GM12864 (cell line): ENCODE measurements around the gene SERPINA3.

ENCODE experiments used
- DNase-seq: peaks from one replicate; pipeline ENCODE4 v3.0.0-alpha.2; 2011; ENCODE audit warnings: low read depth
- H3K4me3 ChIP-seq: 2 replicates; pipeline ENCODE4 v1.5.1; 2011; ENCODE audit warnings: mild to moderate bottlenecking, low read depth, low read length, control low read depth
- TF ChIP-seq, protein P1 (sequence below): IDR thresholded peaks from 2 replicates; pipeline ENCODE4 v1.5.1; 2011; ENCODE audit warnings: low read depth, mild to moderate bottlenecking, moderate library complexity, low read length, control low read depth, inconsistent platforms; ENCODE audit errors: missing control alignments

The SERPINA3 gene

DNA sequence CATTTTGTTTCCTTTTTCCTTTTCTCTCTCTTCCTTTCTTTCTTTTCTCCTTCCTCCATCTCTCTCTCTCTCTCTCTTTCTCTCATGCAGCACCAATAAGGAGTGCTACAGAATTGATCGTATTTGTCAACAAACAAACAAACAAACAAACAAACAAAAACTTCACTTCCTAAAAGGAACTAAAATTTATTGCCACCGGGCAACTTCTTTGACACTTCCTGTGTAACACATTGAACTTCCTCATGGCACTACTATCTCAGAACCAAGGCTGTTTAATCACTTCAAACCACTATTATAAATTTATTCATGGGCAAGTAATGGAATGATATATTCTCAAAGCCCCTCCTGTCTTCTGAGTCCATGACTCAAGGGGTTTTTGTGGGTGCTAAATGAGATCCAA, 51.3 kb downstream of the SERPINA3 start:
- TF ChIP-seq, protein P1, sequence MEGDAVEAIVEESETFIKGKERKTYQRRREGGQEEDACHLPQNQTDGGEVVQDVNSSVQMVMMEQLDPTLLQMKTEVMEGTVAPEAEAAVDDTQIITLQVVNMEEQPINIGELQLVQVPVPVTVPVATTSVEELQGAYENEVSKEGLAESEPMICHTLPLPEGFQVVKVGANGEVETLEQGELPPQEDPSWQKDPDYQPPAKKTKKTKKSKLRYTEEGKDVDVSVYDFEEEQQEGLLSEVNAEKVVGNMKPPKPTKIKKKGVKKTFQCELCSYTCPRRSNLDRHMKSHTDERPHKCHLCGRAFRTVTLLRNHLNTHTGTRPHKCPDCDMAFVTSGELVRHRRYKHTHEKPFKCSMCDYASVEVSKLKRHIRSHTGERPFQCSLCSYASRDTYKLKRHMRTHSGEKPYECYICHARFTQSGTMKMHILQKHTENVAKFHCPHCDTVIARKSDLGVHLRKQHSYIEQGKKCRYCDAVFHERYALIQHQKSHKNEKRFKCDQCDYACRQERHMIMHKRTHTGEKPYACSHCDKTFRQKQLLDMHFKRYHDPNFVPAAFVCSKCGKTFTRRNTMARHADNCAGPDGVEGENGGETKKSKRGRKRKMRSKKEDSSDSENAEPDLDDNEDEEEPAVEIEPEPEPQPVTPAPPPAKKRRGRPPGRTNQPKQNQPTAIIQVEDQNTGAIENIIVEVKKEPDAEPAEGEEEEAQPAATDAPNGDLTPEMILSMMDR = no peak
- no peak overlapping the region for H3K4me3 ChIP-seq
- no peak for DNase-seq

DNA sequence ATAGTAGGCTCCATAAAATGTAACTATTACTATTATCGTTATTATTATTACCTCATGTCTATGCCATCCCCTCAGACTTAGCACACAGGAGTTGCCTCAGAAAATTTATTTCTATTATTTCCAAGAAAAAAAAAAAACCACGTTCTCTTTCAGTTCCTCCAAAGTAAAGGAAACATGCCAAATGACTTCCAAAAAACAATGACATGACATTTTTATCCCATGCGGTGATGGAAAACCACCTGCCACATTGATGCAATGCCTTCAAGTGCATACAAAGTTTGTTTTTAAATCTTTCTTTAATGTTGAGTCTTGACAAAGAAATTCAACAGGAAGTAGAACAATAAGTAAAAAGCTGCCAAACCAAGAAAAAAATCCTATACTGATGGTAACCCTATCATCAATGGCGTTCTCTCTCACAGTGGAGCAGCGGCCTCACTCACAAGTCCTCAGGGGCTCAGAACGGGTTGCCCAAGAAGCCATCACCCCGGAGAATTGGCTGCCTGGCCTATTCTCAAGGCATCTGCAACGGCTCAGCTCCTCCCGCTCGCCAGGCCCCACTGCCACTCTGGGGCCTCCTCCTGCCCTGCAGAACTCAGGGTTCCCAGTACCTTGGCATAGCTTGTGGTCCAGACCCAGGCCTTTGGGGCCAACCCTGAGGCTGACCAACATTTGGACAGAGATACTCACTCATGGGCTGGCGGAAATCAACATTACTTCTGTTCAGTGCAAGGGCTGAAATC, 51.9 kb downstream of the SERPINA3 start:
- TF ChIP-seq, protein P1 = no peak
- DNase-seq = no peak
- H3K4me3 ChIP-seq = no peak overlapping the region

DNA sequence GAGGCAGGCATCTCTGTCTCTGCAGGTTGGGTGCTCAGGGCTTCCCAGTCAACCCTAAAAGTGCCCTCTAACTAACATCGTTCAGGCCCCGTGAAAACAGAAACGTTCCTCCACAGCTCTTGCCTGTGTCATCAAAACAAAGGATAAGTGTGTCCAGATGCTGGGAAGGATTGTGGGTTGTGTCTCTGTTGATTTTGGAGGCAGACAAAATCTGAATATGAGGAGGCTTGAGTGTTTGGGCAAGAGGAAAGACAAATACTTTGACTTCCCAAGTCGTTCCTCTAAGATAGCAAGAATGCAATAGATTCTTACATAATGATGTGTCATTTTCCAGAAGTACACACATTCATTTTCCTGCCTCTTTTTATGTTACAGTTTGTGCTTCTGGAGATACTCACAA, 52.9 kb downstream of the SERPINA3 start:
- H3K4me3 ChIP-seq = no peak overlapping the region
- no peak for DNase-seq
- TF ChIP-seq, protein P1 = no peak

DNA sequence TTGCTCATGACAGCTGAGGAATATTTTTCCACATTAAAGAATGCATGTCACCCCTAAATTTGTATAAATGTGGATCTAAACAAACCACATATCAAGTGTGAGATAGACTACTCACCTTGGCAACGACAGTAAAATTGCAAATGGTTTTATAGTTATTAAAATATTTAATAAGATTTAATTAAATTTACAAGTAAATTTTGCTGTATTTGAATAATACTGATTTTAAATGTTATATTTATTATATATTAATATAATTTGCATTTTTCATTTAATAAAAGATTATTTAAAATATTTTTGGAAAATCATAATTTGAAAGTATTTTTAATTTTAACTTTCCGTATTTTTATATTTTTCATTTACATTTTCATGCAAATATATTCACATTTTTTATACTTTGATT, 53.4 kb downstream of the SERPINA3 start:
- H3K4me3 ChIP-seq = no peak overlapping the region
- TF ChIP-seq, protein P1 = no peak
- DNase-seq = no peak

DNA sequence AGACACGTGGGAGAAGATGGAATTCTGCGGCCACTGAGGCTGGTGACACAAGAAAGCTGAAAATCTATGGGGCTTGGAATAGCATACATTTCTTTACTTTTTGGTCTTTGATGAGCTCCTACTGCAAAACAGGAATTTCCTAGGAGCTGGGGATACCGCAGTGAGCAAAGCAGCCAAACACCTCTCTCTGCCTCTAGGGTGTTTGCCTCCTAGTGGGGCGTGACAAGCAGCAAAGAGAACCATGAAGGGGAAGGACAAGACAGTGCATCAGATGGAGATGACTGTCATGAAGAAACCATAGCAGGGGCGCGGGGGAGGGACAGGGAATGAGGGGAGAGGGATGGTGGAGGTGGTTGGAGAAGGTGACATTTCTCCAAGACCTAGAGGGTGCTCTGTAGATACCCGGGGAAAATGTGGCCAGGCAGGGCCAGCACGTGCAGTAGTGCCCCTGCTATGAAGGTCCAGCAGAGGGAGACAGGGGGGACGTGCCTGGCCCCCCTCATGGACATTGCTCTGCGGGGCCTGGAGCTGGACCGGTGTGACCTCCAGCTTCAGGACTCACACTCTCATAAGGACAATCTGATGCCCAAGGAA, 58.6 kb downstream of the SERPINA3 start:
- DNase-seq = no peak
- TF ChIP-seq, protein P1 = no peak
- H3K4me3 ChIP-seq = no peak overlapping the region

DNA sequence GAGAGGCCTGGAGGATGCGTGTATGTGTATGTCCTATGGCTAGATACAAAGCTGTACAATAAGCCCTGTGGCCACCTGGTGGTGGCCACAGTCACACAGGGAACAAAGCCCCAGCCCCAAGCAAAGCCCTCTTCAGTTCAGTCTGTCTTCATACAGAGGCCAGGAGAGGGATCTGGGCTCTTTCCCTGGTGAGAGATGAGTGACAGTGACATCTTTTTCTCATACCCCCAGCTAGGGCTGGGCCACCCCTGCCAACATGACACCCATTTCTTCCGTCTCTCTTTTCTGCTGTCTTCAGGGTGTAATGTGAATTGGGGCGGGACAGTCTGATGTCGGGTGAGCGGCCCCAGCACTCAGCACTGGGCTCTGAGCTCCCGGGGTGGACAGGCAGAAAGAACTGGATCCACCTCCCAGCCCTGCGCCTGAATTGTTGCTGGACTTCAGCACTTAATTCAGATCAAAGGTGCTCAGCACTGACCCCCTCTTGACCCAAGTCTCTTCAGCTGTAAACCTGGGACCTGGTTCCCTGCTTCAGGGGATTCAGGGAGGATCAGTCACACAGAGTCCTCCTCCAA, 59.8 kb downstream of the SERPINA3 start:
- TF ChIP-seq, protein P1 = no peak

More for the DNA sequence above, 59.8 kb downstream of the SERPINA3 start:
- DNase-seq = no peak
- no peak overlapping the region for H3K4me3 ChIP-seq
